Measurements from ENCODE around the gene ENAH. TPM values are rescaled to one million over a fixed set of nuclear protein-coding genes. Genes with fewer than 3 reads are reported as not detected.

Gene ENAH
- total and polyA plus RNA-seq, 2 donors (not counting 1 experiment from before 2014, with no cell fraction given) = 85.0 to 210 TPM

GRCh38 chr1:225498549-225499136, 154.3 kb downstream of the ENAH start:
- Histone ChIP-seq H3K27me3 (ENCODE audit: control insufficient read depth, insufficient read depth, low read length) (no peaks in the 10 kb centered on the region), H2AFZ (ENCODE audit: low read length) (no peak overlapping the region), H4K20me1 (ENCODE audit: control insufficient read depth, extremely low read depth, insufficient read depth, low read length) (no peaks in the 10 kb centered on the region), H3K4me3 (replicated peaks in 1 of 4; ENCODE audit: control extremely low read depth in 1 of 4, insufficient read depth in 1 of 4, low read depth in 3 of 4, low read length in 4 of 4) (no peak overlapping the region), H3K4me2 (ENCODE audit: extremely low read depth, insufficient read depth, low read length) (no peak overlapping the region), H3K27ac (ENCODE audit: insufficient read depth, low read length) (no peak overlapping the region), H3K79me2 (ENCODE audit: control insufficient read depth, insufficient read depth, low read length) (no peaks in the 10 kb centered on the region), H3K9ac (ENCODE audit: insufficient read depth, low read length) (no peak overlapping the region), H3K36me3 (ENCODE audit: control insufficient read depth, insufficient read depth, low read length) (peaks cover 2% of the 10 kb centered on the region), H3K9me3 (ENCODE audit: control insufficient read depth, insufficient read depth, low read depth, low read length) (no peaks in the 10 kb centered on the region), H3K4me1 (ENCODE audit: control insufficient read depth, extremely low read depth, insufficient read depth, low read length) (peaks cover 2% of the 10 kb centered on the region)
- peak; percentile 37 to 51 for DNase-seq (ENCODE audit: low read depth in 2 of 2)
- no peak for TF ChIP-seq CTCF (conservative IDR thresholded peaks at IDR 0.05 in 1 of 2, IDR thresholded peaks at IDR 0.05 in 1 of 2; ENCODE audit: low read depth in 1 of 2, low read length in 2 of 2)
- no peak for TF ChIP-seq EZH2 (IDR thresholded peaks at IDR 0.05; ENCODE audit: low read length, missing control alignments)

GRCh38 chr1:225494789-225495359, 158.0 kb downstream of the ENAH start:
- no peaks in the 10 kb centered on the region for H3K79me2 ChIP-seq (ENCODE audit: control insufficient read depth, insufficient read depth, low read length)
- no peaks in the 10 kb centered on the region for H3K9me3 ChIP-seq (ENCODE audit: control insufficient read depth, insufficient read depth, low read depth, low read length)
- no peak overlapping the region for H2AFZ ChIP-seq (ENCODE audit: low read length)
- no peak overlapping the region for H3K4me2 ChIP-seq (ENCODE audit: extremely low read depth, insufficient read depth, low read length)
- H3K4me3 ChIP-seq (replicated peaks in 1 of 4; ENCODE audit: control extremely low read depth in 1 of 4, insufficient read depth in 1 of 4, low read depth in 3 of 4, low read length in 4 of 4) = no peak overlapping the region
- no peak overlapping the region for H3K9ac ChIP-seq (ENCODE audit: insufficient read depth, low read length)
- H3K27me3 ChIP-seq (ENCODE audit: control insufficient read depth, insufficient read depth, low read length) = no peaks in the 10 kb centered on the region
- peaks cover 2% of the 10 kb centered on the region for H3K36me3 ChIP-seq (ENCODE audit: control insufficient read depth, insufficient read depth, low read length)
- TF ChIP-seq CTCF (conservative IDR thresholded peaks at IDR 0.05 in 1 of 2, IDR thresholded peaks at IDR 0.05 in 1 of 2; ENCODE audit: low read depth in 1 of 2, low read length in 2 of 2) (no peak), EZH2 (IDR thresholded peaks at IDR 0.05; ENCODE audit: low read length, missing control alignments) (no peak)
- no peak overlapping the region for H3K27ac ChIP-seq (ENCODE audit: insufficient read depth, low read length)
- H3K4me1 ChIP-seq (ENCODE audit: control insufficient read depth, extremely low read depth, insufficient read depth, low read length) = peaks cover 2% of the 10 kb centered on the region
- DNase-seq (ENCODE audit: low read depth in 2 of 2) = no peak
- no peaks in the 10 kb centered on the region for H4K20me1 ChIP-seq (ENCODE audit: control insufficient read depth, extremely low read depth, insufficient read depth, low read length)

- no peaks in the 10 kb centered on the region for H3K79me2 ChIP-seq (ENCODE audit: control insufficient read depth, insufficient read depth, low read length)
- H3K9ac ChIP-seq (ENCODE audit: insufficient read depth, low read length) = no peak overlapping the region
- H3K9me3 ChIP-seq (ENCODE audit: control insufficient read depth, insufficient read depth, low read depth, low read length) = no peaks in the 10 kb centered on the region
- no peak for DNase-seq (ENCODE audit: low read depth in 2 of 2)
- H3K4me3 ChIP-seq (replicated peaks in 1 of 4; ENCODE audit: control extremely low read depth in 1 of 4, insufficient read depth in 1 of 4, low read depth in 3 of 4, low read length in 4 of 4) = no peak overlapping the region
- peaks cover under 1% of the 10 kb centered on the region for H3K4me1 ChIP-seq (ENCODE audit: control insufficient read depth, extremely low read depth, insufficient read depth, low read length)
- no peak overlapping the region for H2AFZ ChIP-seq (ENCODE audit: low read length)
- TF ChIP-seq EZH2 (IDR thresholded peaks at IDR 0.05; ENCODE audit: low read length, missing control alignments) (no peak), CTCF (conservative IDR thresholded peaks at IDR 0.05 in 1 of 2, IDR thresholded peaks at IDR 0.05 in 1 of 2; ENCODE audit: low read depth in 1 of 2, low read length in 2 of 2) (no peak)
- peaks cover 2% of the 10 kb centered on the region for H3K36me3 ChIP-seq (ENCODE audit: control insufficient read depth, insufficient read depth, low read length)
- H4K20me1 ChIP-seq (ENCODE audit: control insufficient read depth, extremely low read depth, insufficient read depth, low read length) = no peaks in the 10 kb centered on the region
- no peak overlapping the region for H3K27ac ChIP-seq (ENCODE audit: insufficient read depth, low read length)
- H3K27me3 ChIP-seq (ENCODE audit: control insufficient read depth, insufficient read depth, low read length) = no peaks in the 10 kb centered on the region
- no peak overlapping the region for H3K4me2 ChIP-seq (ENCODE audit: extremely low read depth, insufficient read depth, low read length)
These were observed 159.2 kb downstream of the ENAH start for GRCh38 chr1:225493591-225494246.

Measured in fibroblast of lung (primary cell).